GM21367 (cell line): Measurements from ENCODE around the gene SMARCA2.

Experiments
- ATAC-seq: cut with Tn5 transposase; IDR thresholded peaks from one replicate; pipeline ENCODE4 v1.9.1; 2021; ENCODE audit not compliant: unreplicated experiment

Gene SMARCA2

DNA sequence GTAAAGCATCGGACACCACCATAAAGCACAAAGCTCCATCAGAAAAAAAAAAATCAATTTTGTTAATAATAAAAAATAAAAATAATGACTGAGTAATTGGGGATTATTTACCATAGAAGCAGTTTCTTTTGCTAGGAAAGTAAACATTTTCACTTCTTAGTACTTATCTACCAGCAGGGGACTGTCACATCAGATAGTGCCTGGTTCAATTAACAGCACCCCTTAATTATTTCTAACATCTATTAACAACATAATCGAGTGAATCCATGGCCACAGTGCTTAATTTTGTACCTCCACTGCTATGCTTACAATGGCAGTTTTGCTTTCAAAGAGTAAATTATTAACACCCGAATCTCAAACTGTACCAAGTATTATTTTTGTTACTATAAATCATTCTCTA lies 221.7 kb downstream of the SMARCA2 start:
- ATAC-seq, result no peak

DNA sequence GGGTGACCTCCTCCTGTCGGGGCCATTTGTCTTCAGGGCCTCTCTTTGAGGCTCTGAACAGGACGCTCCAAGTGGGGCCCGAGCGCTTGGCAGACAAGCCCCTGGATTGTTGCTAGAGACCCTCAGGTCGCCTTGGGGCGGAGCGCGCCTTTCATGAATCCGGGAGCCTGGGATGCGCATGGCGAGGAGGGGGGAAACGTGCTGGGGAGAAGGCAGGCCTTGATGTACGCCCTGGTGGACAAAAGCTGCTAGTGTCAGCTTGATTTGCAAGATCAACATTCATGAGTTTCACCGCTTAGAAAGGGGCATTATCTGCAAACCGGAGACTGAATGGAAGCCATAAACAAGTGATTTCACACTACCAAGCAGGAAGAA lies 226.3 kb downstream of the SMARCA2 start:
- peak; percentile 3 for ATAC-seq

DNA sequence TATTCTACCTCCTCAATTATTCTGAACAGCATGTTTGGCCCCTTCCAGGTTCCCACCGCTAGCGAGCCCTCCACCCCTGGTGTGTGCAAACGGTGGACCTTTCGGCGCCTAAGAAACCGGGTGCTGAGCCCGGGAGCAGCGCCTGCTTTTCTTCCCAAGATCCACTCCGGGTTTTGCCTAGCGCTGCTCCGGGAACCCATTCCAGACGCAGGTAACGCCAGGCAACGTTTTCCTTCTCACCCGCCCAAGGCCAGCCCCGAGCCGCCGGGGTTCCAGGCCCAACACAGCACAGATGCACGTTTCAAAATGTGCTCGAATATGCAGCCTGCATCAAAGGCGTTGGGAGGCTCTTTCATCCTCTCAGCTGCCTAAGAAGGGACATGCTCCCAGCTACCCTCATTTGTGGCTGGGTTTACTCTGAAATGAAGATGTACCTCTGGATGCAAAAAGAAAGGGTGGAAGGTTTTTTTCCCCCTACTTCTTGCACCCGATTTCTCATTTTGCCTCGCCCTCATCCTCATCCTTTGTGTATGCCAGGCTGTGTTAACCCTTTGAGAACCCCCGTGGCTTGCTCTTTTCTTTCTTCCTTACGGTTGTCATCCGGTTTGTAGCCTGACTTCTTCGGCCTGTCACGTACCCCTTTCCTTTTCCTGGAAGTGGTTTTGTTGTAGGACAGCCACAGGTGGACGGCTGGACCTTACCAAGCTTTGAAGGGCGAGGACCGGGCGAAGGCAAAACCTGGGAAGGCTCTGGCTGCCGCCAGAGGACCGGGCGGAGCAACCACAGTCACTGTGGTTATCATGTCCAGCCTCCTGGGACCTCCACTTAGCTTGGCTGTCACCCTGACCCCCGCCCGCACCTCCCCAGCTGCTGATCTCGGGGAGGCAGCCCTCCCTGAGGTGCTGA lies 226.9 kb downstream of the SMARCA2 start:
- peak; percentile 82 for ATAC-seq

DNA sequence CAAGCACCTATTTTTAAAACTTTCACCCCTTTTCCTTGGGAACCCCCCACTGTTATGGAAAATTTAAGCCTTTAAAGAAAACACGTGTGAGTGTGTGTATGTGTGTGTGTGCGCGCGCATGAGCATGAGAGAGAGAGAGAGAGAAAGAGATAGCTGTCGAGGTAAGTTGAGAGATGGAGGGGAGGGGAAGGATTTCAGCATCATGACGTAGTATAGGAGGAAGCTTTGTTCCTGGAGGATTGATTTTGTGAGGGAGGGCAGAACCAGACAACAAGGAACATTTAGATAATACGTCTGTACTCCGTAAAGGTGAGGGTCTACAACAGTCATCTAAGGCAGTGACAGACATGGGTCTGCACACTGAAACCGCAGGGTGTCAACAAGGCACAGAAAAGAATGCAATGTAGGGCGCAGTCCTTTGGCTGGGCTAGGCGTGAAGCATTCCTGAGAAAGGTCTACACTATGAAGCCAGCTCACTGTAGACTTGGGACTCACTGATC lies 227.7 kb downstream of the SMARCA2 start:
- no peak for ATAC-seq
